DND-41 (cell line): ENCODE measurements around the gene TMEM106A.

Source experiments
- CTCF ChIP-seq: IDR thresholded peaks from 2 replicates; pipeline ENCODE4 v1.5.1; 2012; ENCODE audit warnings: borderline replicate concordance, low read length, moderate library complexity, mild to moderate bottlenecking; ENCODE audit not compliant: poor library complexity, severe bottlenecking; ENCODE audit errors: extremely low read depth
- EZH2 ChIP-seq: IDR thresholded peaks from 3 replicates; pipeline ENCODE4 v1.6.1; 2012; ENCODE audit warnings: borderline replicate concordance, low read depth, mild to moderate bottlenecking, moderate library complexity, low read length, inconsistent platforms; ENCODE audit not compliant: severe bottlenecking

GRCh38 chr17:43183921-43184320, 27.8 kb upstream of the TMEM106A start:
- TF ChIP-seq CTCF (no peak), EZH2 (no peak)
